ENCODE measurements around the gene PAQR5.
"Not testable (repeated sequence)": the region's sequence is repeated elsewhere in the genome, so short reads cannot be mapped to it uniquely, and the experiment has no call there.

PAQR5 gene

DNA sequence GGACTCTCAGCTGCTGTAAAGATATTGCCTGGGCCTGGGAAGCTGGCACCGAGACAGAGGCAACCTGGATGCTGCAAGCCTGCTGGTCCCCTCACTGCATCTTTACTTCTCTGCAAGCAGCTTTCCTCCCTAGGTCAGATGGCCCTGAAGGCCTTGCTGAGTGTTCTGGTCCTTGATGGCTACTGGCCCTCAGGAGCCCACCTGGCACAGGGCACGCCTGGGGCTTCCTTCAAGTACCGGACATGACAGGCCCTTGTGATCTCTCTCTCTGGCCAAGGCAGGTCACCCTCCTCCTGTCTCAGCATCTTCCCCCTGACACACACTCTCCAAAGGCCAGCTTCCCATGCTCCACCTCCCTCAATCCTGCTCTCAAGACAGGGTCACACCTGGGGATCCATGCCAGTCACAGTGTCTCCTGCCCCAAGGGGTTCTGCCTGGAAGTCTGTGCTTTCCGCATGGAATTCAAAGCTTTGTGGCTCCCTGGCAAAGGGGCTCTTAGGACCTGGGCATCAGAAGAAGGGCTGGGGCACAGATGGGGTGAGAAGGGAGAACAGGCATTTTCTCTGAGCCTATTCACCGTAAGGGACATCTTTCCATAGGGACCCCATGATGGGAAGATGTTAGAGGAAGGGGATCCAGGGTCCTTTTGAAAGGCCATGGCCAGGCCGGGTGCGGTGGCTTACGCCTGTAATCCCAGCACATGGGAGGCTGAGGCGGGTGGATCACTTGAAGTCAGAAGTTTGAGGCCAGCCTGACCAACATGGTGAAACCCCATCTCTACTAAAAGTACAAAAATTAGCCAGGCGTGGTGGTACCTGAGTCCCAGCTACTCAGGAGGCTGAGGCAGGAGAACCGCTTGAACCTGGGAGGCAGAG is 4.7 kb upstream of the PAQR5 start:
- DNase-seq: no peak

DNA sequence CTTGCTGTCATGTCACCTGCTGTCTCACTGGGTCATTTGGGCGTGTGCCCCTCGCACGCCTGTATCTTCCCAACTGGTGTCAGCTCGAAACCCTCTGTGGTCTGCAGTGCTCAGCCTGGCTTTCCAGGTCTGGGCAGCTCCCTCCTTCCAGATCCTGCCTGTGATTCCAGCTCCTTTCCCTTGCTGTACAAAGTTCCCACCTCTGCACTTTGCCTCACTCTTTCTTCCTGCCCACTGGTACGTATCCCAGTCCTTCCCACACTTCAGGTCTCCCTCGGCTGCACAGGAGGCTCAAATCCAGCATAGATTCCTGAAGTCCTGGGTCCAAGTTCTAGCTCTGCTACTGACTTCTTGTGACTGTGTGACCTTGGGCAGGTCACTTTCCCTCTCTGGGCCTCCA is 2.1 kb upstream of the PAQR5 start:
- no peak for DNase-seq

DNA sequence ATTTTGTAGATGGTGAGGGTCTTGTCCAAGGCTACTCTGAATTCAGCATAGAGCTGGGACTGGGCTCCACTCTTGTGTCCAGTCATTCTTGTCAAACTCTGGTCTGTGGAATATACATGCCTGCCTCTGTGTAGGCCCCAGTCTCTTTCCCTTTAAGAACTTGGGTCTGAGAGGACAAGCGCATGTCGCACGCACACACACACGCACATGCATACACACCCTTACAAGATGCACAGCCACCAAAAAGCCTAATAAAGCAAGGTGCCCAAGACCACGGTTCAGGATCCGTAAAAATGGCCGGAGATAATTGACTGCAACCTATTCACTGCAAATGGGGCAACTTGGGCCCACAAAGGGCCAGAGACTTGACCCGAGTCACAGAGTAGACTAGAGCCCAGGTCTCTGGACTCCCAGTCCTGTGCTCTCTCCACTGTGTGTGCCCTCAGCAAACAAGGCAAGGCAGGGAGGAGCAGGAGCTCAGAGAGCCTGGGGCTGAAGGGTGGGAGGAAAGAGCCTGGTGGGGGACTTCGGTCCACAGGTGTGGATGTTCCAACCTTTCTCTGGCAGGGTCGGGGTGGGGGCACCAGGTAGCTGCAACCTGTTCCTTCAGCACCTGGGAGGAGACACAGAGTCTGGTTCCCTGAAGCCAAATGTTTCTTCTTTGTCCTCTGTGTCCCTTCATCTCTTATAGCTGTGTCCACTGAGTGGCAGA is 914 bp upstream of the PAQR5 start:
- DNase-seq: no peak

DNA sequence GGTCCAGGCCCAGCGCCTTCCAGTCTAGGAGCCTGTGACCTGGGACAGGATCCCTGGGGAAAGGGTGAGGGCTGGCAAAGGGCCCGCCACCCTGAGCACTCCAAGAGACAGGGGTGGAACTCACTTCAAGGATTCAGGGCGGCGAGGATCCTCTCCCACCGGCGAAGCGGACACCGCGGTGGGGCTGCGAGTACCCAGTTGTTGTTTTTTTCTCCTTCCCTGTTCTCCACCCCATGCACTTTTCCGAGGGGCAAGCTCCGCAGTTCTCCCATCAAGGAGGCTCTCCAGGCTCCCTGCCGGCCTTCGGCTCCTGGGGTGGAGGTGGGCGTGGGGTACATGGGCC is 387 bp upstream of the PAQR5 start:
- no peak for DNase-seq

DNA sequence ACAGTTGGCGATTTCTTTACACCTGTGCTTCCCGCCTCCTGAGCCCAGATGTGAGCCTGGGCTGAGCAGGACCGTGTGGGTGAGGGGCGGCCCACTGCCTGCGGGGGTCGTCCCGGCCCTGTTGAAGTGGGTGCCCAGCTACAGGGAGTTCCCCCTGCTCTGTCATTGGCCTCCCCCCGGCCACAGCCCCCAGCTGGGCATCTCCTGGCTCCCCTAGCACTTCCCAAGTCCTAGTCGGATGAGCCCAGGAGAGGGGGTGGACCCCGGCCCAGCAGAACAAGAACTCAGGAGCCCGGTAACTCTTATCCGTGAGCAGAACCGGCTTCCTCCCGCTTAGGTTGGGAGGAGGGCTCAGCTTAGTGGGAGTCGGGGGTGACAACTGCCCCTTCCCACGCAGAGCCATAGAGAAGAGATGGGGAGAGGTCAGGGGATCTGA is 757 bp downstream of the PAQR5 start:
- DNase-seq: no peak

DNA sequence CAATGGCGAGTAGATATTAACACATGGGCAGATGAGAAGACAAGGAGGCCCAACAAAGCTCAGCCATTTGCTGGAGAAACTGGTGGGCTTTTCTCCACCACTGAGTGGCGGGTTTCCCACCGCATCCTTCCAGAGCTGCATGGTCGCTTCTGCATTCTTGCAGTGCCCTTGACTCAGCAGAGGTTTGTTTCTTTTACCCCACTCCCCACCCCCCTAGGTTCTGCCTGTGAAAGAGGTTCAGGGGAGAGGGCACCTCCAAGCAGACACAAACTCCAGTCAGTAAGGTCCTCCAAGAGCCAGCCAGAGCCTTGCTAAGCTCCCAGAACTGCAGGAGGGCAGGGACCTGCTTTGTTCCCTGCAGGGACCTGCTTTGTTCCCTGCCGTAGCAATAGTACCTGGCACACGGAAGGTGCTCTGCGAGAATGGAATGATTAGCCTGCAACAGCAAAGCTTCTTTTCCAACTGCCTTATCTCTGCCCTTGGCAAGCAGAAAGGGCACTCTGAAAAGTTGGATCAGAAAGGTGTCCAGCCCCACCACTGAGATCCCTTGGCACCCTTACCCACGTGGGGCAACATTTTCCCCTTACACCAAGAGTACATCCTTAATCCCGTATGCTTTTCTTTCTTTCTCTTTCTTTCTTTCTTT is 1.4 kb downstream of the PAQR5 start:
- DNase-seq: no peak

DNA sequence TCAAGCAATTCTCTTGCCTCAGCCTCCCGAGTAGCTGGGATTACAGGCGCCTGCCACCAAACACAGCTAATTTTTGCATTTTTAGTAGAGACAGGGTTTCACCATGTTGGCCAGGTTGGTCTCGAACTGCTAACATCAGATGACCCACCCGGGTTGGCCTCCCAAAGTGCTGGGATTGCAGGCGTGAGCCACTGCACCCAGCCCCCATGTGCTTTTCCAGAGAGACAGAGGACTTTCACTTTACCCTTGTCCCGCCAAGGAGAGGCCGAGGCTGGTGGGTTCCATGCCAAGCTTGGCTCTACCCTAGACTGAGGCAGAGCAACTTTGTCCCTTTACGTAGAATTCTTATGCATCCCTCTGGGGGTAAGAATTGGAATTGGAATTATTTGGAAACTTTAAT is 2.4 kb downstream of the PAQR5 start:
- DNase-seq: not testable (repeated sequence)

DNA sequence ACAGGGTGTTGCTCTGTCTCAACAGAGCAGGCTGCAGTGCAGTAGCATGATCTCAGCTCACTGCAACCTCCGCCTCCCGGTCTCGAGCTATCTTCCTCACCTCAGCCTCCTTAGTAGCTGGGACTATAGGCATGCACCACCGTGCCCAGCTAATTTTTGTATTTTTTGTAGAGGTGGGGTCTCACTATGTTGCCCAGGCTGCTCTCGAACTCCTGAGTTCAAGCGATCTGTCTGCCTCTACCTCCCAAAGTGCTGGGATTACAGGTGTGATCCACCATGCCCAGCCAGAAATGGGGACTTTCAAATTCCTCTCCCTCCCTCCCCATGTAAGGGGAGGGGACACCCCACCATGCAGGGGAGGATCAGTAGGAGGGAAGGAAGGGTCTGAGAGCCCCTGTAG is 3.4 kb downstream of the PAQR5 start:
- not testable (repeated sequence) for DNase-seq

DNA sequence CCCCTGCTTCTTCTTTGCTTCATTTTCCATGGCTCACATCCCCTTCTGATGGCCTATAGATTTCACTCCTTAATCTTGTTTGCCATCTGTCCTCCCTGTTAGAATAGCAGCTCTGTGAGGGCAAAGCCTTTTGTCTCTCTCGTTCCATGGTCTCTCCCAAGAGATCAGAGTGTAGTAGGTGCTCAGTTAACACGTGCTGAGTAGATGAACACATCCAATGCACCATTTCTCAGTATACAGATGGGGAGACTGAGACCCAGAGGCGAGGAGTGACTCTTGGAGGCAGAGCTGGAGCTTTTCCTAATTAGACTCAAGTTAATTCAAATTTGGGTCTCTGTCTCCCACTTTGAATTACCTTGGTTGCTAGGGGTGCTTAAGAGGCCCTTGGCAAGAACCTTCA is 4.2 kb downstream of the PAQR5 start:
- DNase-seq: no peak

DNA sequence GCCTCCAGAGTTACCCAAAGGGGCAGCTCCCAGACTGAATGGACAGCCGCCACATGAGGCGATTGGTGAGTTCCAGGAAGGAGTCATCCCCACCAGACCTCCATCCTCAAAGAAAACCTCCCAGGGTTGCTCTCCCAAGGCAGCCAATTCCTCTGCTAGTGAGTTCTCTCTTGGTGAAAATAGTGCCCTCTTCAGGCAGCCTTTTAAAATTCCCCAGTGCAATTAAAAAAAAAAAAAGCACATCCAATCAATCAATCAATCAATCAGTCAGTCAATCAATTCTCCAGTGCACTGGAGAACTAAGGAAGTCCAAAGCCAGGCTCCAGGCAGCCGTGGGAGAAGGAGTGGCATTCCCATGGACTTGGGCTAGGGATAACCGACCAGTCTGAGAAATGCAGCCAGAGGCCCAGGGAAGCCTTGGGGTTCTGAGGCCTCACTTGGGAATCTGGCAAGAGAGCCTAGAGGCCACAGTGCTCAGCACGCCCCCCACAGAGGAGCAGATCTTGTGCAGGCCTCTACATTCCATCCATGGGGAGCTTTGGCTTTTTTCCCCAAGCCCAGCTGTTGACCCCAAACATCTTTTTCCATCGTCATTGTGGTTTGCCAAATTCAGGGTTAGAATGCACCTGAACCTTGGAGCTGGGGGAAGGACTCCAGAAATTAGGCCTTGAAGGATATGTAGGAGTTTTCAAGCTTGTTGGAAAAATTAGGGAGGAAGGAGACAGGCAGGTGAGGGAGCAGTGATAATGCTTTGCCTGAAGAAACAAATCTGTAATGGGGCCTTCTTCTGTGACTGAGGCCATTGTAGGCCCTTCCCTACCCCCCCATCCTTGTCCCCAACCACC is 4.8 kb downstream of the PAQR5 start:
- DNase-seq: no peak

DNA sequence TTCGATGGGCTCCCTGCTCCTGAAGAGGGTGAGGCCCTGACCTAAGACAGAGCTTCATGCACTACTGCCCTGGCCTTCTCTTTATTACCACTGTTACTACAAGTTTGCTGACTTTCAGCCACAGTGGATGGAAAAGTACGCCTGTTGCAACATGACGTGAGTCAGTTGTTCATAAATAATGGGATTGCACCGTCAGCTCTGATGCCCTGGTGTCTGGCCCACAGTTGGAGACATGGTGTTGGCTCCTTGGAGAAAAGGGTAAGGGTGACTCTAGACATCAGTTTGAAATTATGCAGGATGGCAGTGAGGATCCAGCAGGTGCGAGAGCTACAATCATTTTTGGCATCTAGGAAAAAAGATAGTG is 5.5 kb downstream of the PAQR5 start:
- DNase-seq: no peak

DNA sequence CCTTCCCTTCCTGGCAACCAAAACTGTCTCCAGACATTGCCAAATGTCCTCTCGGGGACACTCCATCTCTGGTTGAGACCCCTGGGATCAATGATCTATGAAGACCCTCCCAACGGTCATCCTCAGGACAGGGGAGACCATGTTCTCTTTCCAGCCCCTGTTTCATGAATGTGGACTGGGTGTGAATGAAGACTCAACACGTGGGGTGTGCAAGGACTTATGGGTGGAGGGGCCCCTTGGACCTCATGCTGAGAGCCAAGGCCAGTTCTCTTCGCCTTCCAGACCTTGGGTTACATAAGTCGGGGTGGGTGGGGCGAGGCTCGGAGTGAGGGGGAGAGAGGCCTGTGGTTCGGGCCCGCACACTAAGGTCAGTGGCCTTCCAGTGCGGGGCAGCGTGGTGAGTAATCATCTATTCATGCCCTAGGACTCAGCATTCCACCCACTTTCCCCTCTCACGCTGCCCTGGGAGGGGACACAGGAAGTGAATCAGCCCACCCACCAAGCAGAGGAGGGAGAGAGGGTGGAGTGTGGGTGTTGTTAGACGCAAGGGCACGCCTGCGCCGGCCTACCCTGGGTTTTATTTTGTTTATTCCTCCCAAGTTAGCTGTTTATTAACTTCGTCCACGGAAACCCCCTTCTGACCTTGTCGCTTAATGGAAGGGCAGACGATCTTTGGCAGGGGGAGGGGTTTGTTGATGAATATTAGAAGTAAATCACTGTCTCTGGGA is 6.7 kb downstream of the PAQR5 start:
- DNase-seq: no peak

DNA sequence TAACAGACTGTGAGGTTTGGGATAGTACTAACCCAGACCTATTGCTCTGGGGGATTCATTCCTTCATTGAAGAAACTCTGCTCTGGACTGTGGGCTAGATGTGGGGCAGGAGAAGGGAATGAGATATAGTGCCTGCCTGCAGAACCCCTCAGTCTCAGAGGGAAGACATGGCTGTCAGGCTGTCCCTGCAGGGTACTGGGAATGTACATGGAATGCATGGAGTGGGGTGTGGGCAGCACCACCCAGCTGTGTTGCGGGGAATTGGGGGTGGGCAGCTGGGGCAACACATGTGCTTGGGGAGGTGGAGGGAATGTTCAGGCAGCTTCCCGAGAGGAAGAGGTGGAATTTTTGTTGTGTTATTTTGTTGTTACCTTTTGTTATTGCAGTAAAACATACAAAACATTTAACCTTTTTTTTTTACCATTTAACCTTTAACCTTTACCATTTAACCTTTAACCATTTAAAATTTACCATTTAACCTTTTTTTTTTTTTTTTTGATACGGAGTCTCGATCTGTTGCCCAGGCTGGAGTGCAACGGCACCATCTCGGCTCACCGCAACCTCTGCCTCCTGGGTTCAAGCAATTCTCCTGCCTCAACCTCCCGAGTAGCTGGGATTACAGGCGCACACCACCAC is 7.3 kb downstream of the PAQR5 start:
- DNase-seq: no peak

DNA sequence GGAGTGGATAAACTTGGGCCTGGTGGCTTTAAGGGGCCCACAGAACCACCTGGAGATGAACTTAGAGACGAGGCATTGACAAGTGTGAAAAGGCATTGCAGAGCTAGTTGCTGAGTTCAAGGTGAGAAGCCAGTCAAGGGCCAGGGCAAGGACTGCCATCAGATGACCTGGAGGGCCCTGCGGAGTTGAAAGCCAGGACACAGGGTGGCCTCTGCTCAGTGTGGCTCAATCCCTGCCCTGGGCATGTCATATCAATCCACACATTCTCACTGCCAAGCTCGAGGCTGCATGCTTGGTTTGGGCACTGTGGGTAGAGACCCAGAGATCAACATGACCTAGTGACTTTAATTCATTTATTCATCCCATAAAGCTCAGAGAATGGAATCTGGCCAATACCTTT is 9.2 kb downstream of the PAQR5 start:
- DNase-seq: no peak

DNA sequence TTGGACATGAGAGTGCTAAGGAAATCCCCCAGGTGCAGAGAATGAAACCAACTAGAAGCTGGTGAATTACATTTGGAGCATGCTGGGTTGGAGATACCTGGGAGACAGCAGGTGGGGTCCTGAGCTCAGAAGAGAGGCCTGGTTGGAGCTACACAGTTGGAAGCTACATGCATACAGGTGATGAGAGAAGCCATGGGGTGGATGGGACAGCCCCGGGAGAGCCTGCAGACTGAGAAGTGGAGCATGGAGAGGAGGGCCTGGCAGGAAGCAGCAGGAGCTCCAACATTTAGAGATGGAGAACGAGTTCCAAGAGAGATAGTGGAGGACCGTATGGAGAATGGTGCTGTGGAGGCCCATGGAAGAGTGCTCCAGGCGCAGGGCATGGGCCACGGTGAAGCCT is 10.2 kb downstream of the PAQR5 start:
- DNase-seq: no peak

DNA sequence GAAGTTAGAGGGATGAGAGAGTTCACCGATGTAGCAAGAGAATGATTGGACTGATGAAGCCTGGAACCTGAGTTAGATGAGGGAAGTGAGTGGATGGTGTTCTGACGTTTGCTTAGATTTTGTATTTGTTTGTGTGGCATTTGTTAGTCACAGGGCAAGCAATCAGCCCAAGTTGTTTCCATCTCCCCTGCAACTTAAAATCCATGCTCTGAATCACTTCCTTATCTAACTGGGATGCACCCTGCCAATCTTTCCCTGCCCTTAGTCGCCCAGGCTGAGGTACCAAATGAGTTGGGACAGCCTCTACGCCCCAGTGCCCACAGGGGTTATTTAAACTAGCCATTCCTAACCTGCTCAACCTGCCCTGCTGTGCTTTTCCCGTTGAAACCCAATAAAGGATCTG is 12.6 kb downstream of the PAQR5 start:
- no peak for DNase-seq

DNA sequence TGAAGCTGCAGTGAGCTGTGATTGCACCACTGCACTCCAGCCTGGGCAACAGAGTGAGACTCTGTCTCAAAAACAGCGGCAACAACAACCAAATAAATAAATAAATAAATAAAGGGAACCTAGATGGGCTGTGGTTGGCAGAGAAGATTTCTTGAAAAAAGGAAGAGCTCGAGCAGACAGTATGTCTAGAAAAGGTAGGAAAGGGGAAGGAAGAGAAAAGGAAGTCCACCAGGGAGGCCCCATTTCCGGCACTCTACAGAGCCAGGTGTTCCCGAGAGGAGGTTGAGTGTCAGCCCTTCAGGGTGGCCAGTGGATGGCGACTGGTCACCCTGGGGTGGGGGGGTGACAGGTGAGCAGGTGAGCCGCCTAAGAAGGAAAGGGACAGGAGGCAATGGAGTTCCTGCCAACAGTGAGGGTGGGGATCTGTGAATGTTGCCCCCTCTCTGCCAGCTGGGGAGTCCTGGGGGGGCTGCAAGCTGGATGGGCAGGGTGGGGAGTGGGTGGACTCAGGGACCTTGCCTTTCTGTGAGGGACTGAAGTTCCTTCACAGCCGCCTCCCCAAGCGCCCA is 14.8 kb downstream of the PAQR5 start:
- no peak for DNase-seq

DNA sequence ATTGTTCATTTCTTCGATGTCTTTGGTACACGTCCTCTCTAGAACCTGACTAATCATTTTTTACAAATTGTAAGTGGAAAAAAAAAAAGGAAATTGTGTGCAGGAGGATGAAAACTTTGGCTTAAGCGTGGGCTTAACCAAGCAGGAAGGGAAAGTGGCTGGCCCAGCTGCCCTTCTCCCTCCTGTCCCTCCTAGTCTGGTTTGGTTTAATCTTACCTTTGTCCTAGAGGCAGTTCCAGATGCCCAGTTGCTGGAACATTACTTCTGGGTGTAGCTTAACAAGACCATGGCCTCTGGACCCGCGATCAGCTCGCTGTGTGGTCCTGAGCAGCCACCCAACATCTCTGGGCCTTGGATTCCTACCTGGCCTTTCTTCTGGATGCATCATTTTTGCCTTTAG is 15.4 kb downstream of the PAQR5 start:
- no peak for DNase-seq

DNA sequence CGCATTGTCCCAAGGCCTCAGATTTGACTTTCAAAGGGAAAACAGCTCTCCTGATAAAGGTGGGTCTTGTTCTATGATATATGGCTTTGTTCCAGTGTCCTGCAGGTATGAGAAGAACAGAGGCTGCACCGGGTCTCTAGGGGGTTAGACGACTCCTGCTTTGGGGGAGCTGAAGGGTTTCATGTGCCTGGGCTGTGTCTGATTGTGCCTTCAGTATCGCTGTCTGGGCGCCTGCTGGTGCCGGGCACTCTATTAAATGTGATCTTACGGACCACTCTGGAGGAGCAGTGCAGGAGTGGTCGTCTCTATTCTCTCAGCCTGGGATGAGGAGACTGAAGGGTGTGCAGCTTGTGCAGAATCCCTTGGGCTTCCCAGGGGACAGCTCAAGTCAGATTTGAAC is 16.0 kb downstream of the PAQR5 start:
- no peak for DNase-seq

DNA sequence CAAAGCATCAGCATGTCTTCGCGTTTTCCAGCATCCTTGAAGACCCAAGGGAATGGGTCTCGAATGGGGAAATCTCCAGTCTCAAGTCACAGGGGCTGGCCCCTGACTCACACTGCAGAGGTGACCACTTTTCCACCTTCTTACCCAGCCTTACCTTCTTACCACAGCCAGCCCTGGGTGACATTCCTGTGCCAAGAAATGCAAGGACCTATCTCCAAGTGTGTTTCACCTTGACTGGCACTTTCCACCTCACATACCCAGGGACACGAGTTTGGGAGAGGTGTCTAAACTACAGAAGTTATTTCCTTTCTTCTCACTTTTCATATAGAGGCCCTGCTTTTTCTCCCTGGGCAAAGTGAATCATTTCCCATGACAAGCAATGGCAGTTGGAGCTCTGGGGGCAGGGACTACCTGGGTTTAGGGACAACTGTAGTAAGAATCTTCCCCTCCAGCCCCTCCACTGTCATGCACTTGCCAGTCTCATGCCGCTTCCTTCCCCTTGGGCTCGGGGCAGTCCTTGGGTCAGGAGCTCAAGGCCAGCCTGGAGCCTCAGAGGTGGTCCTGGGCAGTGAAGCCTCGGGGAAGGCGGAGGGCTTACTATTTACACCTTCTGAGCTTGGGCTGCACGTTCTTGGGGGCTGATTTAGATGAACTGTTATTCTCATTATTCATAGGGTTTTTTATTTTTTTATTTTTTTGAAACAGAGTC is 16.8 kb downstream of the PAQR5 start:
- no peak for DNase-seq

DNA sequence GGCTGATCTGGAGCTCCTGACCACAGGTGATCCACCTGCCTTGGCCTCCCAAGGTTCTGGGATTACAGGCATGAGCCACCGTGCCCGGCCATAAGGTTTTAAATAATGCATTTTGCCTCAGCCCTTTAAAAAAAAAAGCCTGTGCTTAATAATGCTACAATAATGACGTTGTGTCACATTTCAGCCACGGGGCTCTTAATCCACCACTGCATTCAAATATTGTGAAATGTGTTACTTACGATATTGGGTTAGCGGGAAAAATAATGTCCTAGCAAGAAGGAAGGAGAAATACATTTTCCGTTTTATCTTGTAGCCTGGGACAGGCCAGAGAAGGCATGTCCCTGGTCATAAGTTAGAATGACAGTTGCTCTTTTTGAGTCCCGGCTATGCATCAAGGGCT is 17.6 kb downstream of the PAQR5 start:
- DNase-seq: no peak
